Measurements from ENCODE around the gene SHROOM3. TPM values are rescaled to one million over a fixed set of nuclear protein-coding genes. Genes with fewer than 3 reads are reported as not detected.

The SHROOM3 gene
- total and polyA plus RNA-seq, 7 donors = 5.1 to 71.0 (median 28.2) TPM

DNA sequence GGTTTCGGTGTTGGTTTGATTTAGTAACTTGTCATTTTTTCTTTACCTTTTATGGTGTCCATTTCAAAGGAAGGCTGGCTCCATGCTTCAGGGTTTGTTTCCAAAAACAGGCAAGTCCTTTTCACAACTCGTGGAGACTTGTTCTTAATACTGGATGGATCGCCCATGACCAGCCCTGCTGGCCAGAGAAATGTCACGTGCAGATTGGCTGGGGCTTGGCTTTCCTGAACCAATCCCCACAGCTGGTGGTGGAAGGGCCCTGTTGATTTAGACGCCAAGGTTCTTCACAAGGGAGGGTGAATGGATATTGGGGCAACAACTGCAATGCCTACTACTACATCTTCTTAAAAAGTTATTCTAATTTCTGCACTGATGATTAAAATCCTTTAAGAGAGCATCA lies 92.6 kb downstream of the SHROOM3 start:
- H3K27ac ChIP-seq = peak overlapping the region in 2 of 4 donors; percentile 8 to 64
- WGBS, 2 donors = 89 to 92% methylated on average over 5 of the region's 5 CpGs
- H3K9me3 ChIP-seq = no peaks in the 10 kb centered on the region
- H3K27me3 ChIP-seq = no peaks in the 10 kb centered on the region
- no peak for DNase-seq
- TF ChIP-seq EP300 (IDR thresholded peaks at IDR 0.05) (no peak), POLR2AphosphoS5 (IDR thresholded peaks at IDR 0.05) (peak in 3 of 4 donors; percentile 25 to 36 (median 31))
- H3K4me1 ChIP-seq = peaks cover 0 to 13% (median 2%) of the 10 kb centered on the region in 4 donors
- no peak overlapping the region for H3K4me3 ChIP-seq
- intact Hi-C loops (cut with DNase I) = loop anchor here (5.0 kb wide), 1 partner anchor 210 kb away; no protein-coding TSS in a partner anchor
- H3K36me3 ChIP-seq = no peaks in the 10 kb centered on the region

DNA sequence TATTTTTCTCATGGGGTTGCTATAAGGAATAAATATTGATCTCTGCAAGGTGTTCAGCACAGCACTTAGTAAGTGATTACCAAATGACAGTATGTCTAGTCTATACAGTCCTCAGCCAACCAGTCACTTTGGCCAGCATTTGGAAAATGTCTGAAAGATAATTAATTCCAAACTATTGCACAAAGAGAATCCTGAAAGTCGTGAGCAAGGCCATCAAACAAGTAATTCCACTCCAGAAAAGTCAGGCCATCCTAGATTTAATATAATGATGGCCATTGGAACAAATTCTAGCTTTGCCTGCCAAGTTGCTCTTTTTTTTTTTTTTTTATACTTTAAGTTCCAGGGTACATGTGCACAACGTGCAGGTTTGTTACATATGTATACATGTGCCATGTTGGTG lies 96.6 kb downstream of the SHROOM3 start:
- intact Hi-C loops (cut with DNase I) = no loop called here
- no peak for DNase-seq
- no peak overlapping the region for H3K27ac ChIP-seq
- 28 to 69% methylated on average over 2 of the region's 2 CpGs for WGBS, 2 donors
- H3K36me3 ChIP-seq = no peaks in the 10 kb centered on the region
- H3K4me1 ChIP-seq = peaks cover 0 to 14% (median 5%) of the 10 kb centered on the region in 4 donors
- no peaks in the 10 kb centered on the region for H3K9me3 ChIP-seq
- TF ChIP-seq POLR2A (IDR thresholded peaks at IDR 0.05) (no peak), POLR2AphosphoS5 (IDR thresholded peaks at IDR 0.05) (no peak), EP300 (IDR thresholded peaks at IDR 0.05) (no peak)
- TF ChIP-seq, protein P1, sequence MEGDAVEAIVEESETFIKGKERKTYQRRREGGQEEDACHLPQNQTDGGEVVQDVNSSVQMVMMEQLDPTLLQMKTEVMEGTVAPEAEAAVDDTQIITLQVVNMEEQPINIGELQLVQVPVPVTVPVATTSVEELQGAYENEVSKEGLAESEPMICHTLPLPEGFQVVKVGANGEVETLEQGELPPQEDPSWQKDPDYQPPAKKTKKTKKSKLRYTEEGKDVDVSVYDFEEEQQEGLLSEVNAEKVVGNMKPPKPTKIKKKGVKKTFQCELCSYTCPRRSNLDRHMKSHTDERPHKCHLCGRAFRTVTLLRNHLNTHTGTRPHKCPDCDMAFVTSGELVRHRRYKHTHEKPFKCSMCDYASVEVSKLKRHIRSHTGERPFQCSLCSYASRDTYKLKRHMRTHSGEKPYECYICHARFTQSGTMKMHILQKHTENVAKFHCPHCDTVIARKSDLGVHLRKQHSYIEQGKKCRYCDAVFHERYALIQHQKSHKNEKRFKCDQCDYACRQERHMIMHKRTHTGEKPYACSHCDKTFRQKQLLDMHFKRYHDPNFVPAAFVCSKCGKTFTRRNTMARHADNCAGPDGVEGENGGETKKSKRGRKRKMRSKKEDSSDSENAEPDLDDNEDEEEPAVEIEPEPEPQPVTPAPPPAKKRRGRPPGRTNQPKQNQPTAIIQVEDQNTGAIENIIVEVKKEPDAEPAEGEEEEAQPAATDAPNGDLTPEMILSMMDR (IDR thresholded peaks at IDR 0.05) = no peak
- H3K27me3 ChIP-seq = no peaks in the 10 kb centered on the region
- H3K4me3 ChIP-seq = no peak overlapping the region

DNA sequence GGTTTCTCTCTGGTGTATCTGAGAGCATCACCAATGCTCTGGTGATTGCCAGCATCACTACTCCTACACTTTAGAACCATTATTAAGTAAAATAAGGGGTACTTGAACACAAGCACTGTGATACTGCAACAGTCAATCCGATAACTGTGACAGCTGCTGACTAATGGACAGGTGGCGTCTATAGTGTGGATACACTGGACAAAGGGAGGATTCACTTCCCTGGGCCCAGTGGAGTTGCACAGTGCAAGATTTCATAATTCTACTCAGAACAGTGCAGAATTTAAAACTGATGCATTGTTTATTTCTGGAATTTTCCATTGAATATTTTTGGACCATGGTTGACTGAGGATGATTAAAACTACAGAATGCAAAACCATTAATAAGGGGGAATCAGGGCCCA lies 97.8 kb downstream of the SHROOM3 start:
- DNase-seq = no peak
- Histone ChIP-seq H3K4me3 (no peak overlapping the region), H3K36me3 (no peaks in the 10 kb centered on the region), H3K9me3 (no peaks in the 10 kb centered on the region), H3K27me3 (no peaks in the 10 kb centered on the region), H3K27ac (no peak overlapping the region), H3K4me1 (peaks cover 0 to 7% (median 3%) of the 10 kb centered on the region in 4 donors)
- WGBS, 2 donors = 65 to 71% methylated on average over 2 of the region's 2 CpGs
- intact Hi-C loops (cut with DNase I) = no loop called here
- TF ChIP-seq EP300 (IDR thresholded peaks at IDR 0.05) (no peak), POLR2A (IDR thresholded peaks at IDR 0.05) (no peak), POLR2AphosphoS5 (IDR thresholded peaks at IDR 0.05) (no peak)
- TF ChIP-seq, protein P1 (IDR thresholded peaks at IDR 0.05) = no peak

DNA sequence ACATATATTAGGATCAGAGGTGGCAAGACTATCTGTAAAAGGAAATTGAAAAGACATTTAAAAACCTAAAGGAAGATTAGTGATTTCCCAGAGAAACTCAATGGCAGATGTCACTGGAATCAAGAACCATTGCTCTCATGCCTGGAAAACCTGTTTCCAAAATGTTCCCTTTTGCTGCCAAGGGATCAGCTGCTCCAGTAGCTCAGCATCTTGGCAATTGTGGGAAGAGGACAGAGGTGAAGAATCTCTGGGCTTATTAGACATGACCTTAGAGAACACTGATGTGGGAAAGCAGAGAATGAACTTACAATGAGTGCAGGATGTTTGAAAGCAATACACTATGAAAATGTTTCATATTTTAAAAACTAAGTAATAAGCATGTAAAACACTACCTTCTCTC lies 98.3 kb downstream of the SHROOM3 start:
- Histone ChIP-seq H3K4me1 (peaks cover 0 to 7% (median 3%) of the 10 kb centered on the region in 4 donors), H3K9me3 (no peaks in the 10 kb centered on the region), H3K27me3 (no peaks in the 10 kb centered on the region), H3K4me3 (no peak overlapping the region), H3K27ac (no peak overlapping the region), H3K36me3 (no peaks in the 10 kb centered on the region)
- no peak for DNase-seq
- intact Hi-C loops (cut with DNase I) = no loop called here
- TF ChIP-seq, protein P1 (IDR thresholded peaks at IDR 0.05) = no peak
- TF ChIP-seq EP300 (IDR thresholded peaks at IDR 0.05) = no peak
- TF ChIP-seq POLR2A (IDR thresholded peaks at IDR 0.05) = no peak
- TF ChIP-seq POLR2AphosphoS5 (IDR thresholded peaks at IDR 0.05) = no peak

- Histone ChIP-seq H3K27ac (no peak overlapping the region), H3K36me3 (no peaks in the 10 kb centered on the region), H3K4me1 (peaks cover 0 to 13% (median 3%) of the 10 kb centered on the region in 4 donors), H3K4me3 (no peak overlapping the region), H3K27me3 (no peaks in the 10 kb centered on the region), H3K9me3 (no peaks in the 10 kb centered on the region)
- no peak for TF ChIP-seq POLR2AphosphoS5 (IDR thresholded peaks at IDR 0.05)
- TF ChIP-seq, protein P1 (IDR thresholded peaks at IDR 0.05) = no peak
- TF ChIP-seq POLR2A (IDR thresholded peaks at IDR 0.05) = no peak
- no peak for TF ChIP-seq EP300 (IDR thresholded peaks at IDR 0.05)
- 78 to 83% methylated on average over 5 of the region's 5 CpGs for WGBS, 2 donors
- DNase-seq = no peak
- intact Hi-C loops (cut with DNase I) = no loop called here
Measured at GRCh38 chr4:76535603-76536372, 100.8 kb downstream of the SHROOM3 start.
